Anterior cingulate cortex (tissue), 58 donors: ENCODE measurements around the gene ODC1.
"Not testable (repeated sequence)": the region's sequence is repeated elsewhere in the genome, so short reads cannot be mapped to it uniquely, and the experiment has no call there.

Experiments used
- DNase-seq, 58 donors: peaks; one replicate each; lab custom pipeline; 2025; lab: John Stamatoyannopoulos, UW

The ODC1 gene

DNA sequence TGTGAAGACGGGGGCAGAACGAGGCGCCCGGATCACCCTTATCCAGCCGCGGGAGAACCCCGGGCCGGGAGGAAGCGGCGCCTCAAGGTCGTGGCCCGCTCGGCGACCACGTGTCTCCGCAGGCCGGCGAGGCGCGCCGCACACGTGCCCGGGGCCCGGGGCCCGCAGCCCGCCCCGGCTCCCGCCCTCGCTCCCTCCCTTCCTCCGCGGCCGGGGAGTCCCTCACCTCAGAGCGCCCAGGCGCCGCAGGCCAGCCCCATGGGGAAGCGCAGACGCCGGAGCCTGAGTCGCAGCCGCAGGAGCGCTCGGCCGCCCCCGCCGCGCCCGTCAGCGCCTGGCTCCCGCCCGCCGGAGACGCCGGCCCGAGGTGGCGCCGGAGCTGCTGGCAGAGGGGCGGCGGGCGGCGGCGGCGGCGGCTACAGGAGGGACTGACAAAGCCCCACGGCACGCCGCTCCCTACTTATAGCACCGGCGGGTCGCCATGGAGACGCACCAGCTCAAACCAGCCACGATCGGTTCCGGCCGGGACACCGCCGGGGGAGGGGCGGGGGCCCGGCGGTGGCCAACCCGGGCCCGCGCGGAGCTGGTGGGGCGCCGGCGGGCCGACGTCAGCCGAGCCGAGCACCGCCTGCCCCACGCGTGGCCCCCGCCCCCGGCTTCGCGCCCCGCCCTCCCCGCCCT is at the start of gene ODC1:
Gene ODC1 (minus strand): TSS at position 433 of the 681 bp plus-strand sequence. CDS start 3,295 bp downstream, outside the sequence.
- DNase-seq, result peak; percentile 47 to 99 (median 92)

DNA sequence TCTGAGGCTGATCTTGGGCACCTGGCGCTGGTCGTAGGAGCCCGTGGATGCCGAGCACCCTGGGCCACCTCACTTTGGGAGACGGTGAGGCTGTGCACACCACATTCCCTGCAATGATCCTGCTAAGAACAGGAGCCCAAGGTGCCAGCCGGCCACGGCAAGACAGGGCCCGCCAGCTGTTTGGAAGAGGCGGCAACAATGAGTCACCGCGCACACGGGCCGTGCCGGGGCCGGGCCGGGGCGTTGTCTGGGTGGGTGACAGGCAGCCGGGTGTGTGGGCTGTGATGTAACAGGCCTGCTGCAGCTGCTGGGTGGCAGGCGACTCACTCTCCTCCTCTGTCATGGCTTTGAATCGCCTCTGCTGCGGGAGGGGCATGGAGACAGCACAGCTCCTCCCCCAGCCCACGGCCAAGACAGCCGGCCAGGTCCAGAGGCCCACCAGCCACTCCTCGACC is 49.7 kb upstream of the ODC1 start:
- DNase-seq, result peak in 36 of 58 donors; percentile 5 to 74 (median 35)

DNA sequence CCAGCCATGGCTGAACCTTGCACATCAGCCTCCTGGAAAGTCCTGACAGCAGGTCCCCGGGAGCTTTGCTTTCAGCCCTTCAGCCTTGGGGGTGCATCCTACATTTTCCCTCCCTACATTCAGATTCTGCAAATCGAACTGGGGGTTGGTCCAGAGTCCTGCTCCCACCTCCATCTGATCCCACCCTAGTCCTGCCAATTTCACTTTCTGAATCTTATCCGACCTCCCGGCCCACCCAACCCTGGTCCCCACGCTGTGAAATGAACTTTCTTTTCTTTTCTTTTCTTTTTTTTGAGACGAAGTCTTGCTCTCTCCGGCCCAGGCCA is 47.8 kb upstream of the ODC1 start:
- DNase-seq, result no peak

GRCh38 chr2:10495311-10495987 is 47.3 kb upstream of the ODC1 start:
- DNase-seq, result no peak

DNA sequence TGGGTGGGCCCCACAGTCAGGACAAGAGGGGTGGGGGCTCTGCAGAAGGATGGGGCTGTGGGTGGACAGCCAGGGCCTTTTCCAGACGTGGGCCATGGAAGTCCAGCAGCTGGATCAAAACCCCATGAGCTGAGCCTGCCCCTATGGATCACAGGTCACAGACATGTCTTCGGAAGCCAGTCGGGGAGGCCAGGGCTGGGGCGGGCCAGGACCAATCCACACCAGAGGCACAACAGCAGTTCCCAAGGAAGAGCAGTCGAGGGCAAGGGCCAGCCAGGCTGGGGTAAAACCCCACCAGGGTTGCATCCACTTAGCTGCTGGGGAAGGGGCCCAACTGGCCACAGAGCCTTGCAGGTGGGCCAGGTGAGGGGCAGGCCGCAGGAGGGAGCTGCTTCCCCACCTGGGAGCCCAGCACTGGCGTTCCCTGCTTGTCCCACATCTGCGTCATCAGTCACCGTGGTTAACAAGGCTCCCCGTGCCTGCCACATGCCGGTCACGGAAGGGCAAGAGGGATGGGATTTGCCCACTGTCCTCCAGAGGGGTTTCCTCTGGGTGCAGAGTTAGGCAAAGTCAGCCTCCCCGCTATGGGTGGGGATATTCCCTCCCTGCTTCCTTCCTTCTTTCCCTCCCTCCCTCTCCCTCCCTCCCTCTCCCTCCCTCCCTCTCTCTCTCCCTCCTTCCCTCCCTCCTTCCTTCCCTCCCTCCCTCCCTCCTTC is 46.4 kb upstream of the ODC1 start:
- no peak for DNase-seq

GRCh38 chr2:10493634-10494281 is 45.6 kb upstream of the ODC1 start:
- no peak for DNase-seq

GRCh38 chr2:10493075-10493633 is 45.0 kb upstream of the ODC1 start:
- no peak for DNase-seq

DNA sequence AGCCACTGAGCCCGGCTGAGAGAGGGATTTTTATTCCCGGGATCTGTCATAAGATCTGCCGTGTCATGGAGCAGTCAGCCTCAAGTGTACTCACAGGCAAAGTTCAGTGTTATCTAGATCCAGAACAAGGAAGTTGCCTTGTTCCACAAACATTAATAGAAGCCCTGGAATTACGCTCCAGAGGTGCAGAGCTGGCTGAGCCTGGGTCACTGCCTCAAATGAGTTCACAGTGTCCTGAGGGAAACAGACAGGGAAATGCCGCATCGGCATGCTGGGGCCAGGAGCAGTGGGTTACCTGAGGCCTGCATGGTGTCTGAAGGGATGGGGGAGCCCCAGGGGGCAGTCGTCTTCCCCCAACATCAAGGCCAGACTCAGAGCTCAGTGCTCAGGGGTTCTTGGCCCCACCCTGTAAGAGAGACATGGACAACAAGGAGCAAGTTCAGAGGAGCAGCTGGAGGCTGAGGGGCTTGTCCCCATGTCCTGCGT is 42.7 kb upstream of the ODC1 start:
- DNase-seq, result no peak

DNA sequence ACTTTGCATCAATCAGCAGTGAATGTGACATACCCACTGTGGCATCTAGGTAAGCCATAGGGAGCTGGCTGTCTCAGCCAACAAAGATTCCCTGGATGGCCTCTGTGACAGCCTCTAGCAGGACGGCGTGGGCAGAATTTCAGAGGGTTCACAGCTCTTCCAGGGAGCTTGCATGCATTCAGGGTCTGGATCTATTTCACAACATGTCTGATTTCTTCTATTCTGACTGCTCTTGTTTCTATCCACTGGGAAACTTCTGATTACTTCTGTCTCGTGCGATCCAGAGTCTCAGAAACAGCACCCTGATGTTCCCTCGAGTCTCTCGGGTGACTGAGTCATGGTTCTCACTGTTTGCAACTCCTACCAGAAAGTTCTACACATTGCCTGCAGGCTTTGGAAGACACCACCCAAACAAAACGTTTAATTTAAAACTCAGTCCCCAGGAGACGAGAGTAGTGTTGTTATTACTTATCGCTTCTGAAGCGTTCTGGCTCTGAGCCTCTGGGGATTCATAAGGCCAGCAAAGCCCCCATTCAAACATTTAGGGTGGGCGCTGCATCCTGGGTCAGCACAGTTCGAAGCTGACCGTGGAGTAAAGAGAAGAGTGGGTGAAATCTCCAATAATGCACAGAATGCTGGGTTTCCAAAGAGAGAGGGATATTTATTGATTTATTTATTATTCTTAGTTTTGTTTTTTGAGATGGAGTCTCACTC is 41.9 kb upstream of the ODC1 start:
- peak in 3 of 58 donors; percentile 4 to 17 (median 9) for DNase-seq

DNA sequence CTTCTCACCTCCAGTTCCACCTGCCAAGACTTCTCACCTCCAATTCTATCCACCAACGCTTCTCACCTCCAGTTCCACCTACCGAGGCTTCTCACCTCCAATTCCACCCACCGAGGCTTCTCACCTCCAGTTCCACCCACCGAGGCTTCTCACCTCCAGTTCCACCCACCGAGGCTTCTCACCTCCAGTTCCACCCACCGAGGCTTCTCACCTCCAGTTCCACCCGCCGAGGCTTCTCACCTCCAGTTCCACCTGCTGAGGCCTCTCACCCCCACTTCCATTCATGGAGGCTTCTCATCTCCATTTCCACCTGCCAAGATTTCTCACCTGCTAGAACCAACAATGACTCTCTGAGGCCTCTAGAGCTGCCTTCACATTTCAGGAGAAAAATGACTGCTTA is 40.0 kb upstream of the ODC1 start:
- not testable (repeated sequence) for DNase-seq

DNA sequence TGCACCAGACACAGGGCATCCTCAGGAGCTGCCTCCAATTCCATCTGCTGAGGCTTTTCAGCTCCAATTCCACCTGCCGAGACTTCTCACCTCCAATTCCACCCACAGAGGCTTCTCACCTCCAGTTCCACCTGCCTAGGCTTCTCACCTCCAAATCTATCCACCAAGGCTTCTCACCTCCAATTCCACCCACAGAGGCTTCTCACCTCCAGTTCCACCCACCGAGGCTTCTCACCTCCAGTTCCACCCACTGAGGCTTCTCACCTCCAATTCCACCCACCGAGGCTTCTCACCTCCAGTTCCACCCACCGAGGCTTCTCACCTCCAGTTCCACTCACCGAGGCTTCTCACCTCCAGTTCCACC is 39.6 kb upstream of the ODC1 start:
- DNase-seq, result not testable (repeated sequence)

- no peak for DNase-seq
Observed at GRCh38 chr2:10487081-10487740, 39.1 kb upstream of the ODC1 start.

DNA sequence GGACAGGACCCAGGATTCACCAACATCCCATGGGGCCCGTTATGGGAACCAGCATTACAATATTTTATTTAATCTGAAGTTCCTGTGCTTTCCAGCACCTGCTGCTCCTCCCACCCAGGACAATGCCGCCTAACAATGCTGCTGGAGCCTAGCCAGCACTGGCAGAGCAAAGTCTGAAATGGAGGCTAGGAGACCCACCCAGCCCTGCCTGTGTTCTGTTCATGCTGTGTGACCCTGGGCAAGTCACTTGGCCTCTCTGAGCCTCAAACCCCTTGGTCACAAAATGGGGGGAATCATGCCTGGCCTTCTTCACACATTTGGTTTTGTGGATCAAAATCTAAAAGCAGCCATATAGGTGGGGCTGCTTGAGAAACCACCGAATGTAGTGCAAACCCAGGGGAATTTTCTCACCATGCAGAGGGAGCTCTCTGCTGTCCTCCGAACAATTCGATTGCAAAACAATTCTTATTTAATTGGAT is 38.5 kb upstream of the ODC1 start:
- no peak for DNase-seq

DNA sequence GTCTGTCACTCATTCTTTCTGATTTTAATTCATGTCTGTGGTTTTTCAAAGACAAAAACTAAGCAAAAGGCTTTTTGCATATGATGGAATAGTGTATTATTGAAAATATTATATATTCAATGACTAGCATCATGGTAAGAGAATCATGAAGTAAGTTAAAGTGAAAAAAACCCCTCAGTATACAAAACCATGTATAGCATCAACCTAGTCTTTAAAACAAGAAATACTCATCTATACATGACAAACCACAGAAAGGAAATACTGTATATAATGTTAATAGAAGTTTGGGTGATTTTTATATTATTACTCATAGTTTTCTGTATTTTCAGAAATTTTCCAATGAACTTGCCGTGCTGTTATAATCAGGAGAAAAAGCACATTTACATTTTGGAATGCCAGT is 38.0 kb upstream of the ODC1 start:
- DNase-seq, result no peak

DNA sequence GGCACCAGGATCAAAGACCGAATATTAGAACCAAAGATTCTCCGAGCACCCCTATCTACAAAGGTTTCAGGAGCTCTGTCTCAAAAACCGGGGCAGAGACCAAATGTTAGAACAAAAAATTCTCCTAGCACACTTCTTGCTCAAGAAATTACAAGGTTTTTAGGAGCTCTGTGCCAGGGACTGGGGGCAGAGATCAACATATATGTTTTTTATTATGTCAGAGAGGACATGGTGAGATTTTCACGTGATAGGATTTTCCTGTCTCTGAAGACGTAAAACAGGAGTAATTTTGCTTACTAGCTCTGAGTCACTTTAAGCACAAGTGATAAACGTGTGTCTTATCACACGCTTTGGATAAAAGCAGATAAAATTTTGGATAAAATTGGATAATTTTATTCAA is 34.8 kb upstream of the ODC1 start:
- DNase-seq, result no peak

DNA sequence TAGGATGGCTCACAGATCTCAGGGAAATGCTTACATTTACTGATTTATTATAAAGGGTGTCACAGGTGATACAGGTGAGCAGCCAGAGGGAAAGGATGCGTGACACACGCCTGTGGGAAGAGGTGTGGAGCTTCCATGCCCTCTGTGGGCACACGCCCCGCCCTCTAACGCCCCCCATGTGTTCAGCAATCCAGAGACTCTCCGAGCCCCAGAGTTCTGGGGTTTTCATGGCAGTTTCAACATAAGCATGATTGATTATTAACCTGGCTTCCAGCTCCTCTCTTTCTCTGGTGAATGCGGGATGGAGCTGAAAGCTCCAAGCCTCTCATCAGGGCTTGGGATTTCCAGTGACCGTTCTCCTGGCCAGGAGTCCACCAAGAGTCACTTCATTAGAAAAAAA is 34.3 kb upstream of the ODC1 start:
- no peak for DNase-seq

DNA sequence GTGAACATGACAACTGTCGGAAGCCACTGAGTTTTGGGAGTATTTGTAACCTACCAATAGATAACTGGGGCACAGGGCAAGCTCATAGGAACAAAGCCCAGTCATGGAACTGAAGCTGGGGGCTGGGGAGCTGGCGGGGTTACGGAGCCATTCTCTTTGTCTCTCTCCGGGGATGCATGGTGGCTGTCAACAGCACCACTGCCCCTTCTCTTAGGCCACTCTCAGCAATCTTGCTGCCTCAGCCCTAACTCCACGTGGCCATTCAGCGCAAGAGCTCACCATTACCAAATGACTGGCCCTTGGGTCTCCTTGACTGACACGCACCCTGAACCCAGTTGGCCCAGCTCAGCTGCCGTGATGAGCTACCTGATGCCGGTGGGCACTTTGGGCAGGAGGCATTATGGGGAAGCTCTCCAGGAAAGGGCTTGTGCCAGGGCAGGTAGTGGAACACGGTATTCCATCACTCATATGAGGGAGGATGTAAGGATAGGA is 33.6 kb upstream of the ODC1 start:
- DNase-seq, result no peak

DNA sequence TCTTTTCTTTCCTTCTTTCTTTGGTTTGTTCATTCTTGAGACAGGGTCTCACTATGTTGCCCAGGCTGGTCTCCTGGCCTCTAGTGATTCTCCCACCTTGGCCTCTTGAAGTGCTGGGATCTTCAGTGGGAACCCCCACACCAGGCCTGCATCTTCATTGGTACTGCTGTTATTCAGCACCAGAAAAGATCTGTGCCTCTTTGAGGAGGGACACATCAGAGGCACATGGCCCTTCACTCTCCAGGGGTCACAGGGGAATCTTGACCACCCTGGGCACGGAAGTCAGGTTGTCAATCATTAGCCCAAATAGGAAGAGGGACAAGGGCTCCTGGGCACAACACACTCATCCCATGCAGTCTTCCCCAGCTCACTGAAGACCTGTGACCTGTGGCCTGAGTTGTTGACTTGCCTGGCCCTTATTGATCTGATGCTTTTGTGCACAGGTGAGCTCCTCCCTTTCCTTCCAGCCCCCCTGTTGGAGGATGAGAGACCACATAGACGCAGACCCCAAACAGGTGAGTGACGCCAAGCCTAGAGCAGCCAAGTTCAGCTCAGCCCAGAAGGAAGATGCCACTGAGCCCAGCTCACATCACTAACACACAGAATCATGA is 33.0 kb upstream of the ODC1 start:
- no peak for DNase-seq
